GM15510 (cell line): ENCODE data around the gene LCOR.

Experiments
- POLR2A ChIP-seq: IDR thresholded peaks from 3 replicates; pipeline ENCODE4 v1.6.1; 2011; ENCODE audit warnings: borderline replicate concordance; ENCODE audit not compliant: insufficient read length; ENCODE audit errors: extremely low read depth

LCOR gene

GRCh38 chr10:96902117-96902516 lies 70.0 kb downstream of the LCOR start:
- TF ChIP-seq POLR2A: no peak

GRCh38 chr10:96902731-96903358 lies 70.7 kb downstream of the LCOR start:
- TF ChIP-seq POLR2A: no peak

- TF ChIP-seq POLR2A: no peak
Measured at GRCh38 chr10:96904648-96905047, 72.5 kb downstream of the LCOR start.

GRCh38 chr10:96906864-96907263 lies 74.8 kb downstream of the LCOR start:
- no peak for TF ChIP-seq POLR2A

GRCh38 chr10:96910488-96911395 lies 78.6 kb downstream of the LCOR start:
- no peak for TF ChIP-seq POLR2A

GRCh38 chr10:96912405-96912804 lies 80.3 kb downstream of the LCOR start:
- TF ChIP-seq POLR2A: no peak

GRCh38 chr10:96913906-96914305 lies 81.8 kb downstream of the LCOR start:
- TF ChIP-seq POLR2A: no peak

- TF ChIP-seq POLR2A: no peak
Measured at GRCh38 chr10:96917628-96918027, 85.5 kb downstream of the LCOR start.

GRCh38 chr10:96918214-96919002 lies 86.3 kb downstream of the LCOR start:
- no peak for TF ChIP-seq POLR2A

- TF ChIP-seq POLR2A: no peak
Measured at GRCh38 chr10:96919785-96920430, 87.8 kb downstream of the LCOR start.

GRCh38 chr10:96921655-96922054 lies 89.6 kb downstream of the LCOR start:
- TF ChIP-seq POLR2A: no peak

GRCh38 chr10:96922978-96923948 lies 91.2 kb downstream of the LCOR start:
- no peak for TF ChIP-seq POLR2A

GRCh38 chr10:96924861-96925260 lies 92.8 kb downstream of the LCOR start:
- no peak for TF ChIP-seq POLR2A

- no peak for TF ChIP-seq POLR2A
Measured at GRCh38 chr10:96930469-96930868, 98.4 kb downstream of the LCOR start.

GRCh38 chr10:96935148-96935547 lies 103.0 kb downstream of the LCOR start:
- no peak for TF ChIP-seq POLR2A

GRCh38 chr10:96935810-96936209 lies 103.7 kb downstream of the LCOR start:
- TF ChIP-seq POLR2A: no peak
